Neutrophil (primary cell): Measurements from ENCODE around the gene HOXB7.

ENCODE experiments used
- H3K27ac ChIP-seq: fragments of 200-600 bp; sonication (generic); 2 replicates; pipeline ENCODE4 v1.5.1; 2016; ENCODE audit warnings: mild to moderate bottlenecking, moderate library complexity
- H3K27me3 ChIP-seq: fragments of 200-600 bp; sonication (generic); 2 replicates; pipeline ENCODE4 v1.6.0; 2016; ENCODE audit warnings: mild to moderate bottlenecking
- H3K36me3 ChIP-seq: fragments of 200-600 bp; sonication (generic); 2 replicates; pipeline ENCODE4 v1.5.1; 2017
- H3K4me1 ChIP-seq, 2 experiments: fragments of 200-600 bp in 1 of 2; sonication (generic) in 1 of 2; 1 replicate in 1 of 2; 2 replicates in 1 of 2; pipeline versions ENCODE4 v1.5.1 to v1.6.1; 2013 to 2016; ENCODE audit warnings: low read depth in 1 of 2, low read length in 1 of 2, mild to moderate bottlenecking in 1 of 2, moderate library complexity in 1 of 2; ENCODE audit not compliant: control insufficient read depth in 1 of 2, insufficient read depth in 1 of 2
- H3K4me3 ChIP-seq, 2 experiments: fragments of 200-600 bp in 1 of 2; sonication (generic) in 1 of 2; 1 replicate in 1 of 2; 2 replicates in 1 of 2; pipeline ENCODE4 v1.5.1; 2013 to 2016; ENCODE audit warnings: low read depth in 1 of 2, low read length in 1 of 2, mild to moderate bottlenecking in 1 of 2, moderate library complexity in 1 of 2
- H3K9me3 ChIP-seq: fragments of 200-600 bp; sonication (generic); 2 replicates; pipeline ENCODE4 v1.5.1; 2016
- CTCF ChIP-seq: fragments of 200-600 bp; sonication (generic); IDR thresholded peaks from 2 replicates; pipeline ENCODE4 v1.5.1; 2016; ENCODE audit warnings: antibody characterized with exemption

The HOXB7 gene

GRCh38 chr17:48630009-48630924 is 19.4 kb upstream of the HOXB7 start:
- peaks cover 100% of the 10 kb centered on the region for H3K27me3 ChIP-seq
- no peaks in the 10 kb centered on the region for H3K9me3 ChIP-seq
- H3K4me3 ChIP-seq: no peak overlapping the region
- peaks cover 0 to 6% of the 10 kb centered on the region in 2 experiments for H3K4me1 ChIP-seq
- no peak for TF ChIP-seq CTCF
- no peaks in the 10 kb centered on the region for H3K36me3 ChIP-seq
- H3K27ac ChIP-seq: no peak overlapping the region

- Histone ChIP-seq H3K27me3 (peaks cover 100% of the 10 kb centered on the region), H3K27ac (no peak overlapping the region), H3K4me1 (peaks cover 0 to 6% of the 10 kb centered on the region in 2 experiments), H3K36me3 (no peaks in the 10 kb centered on the region), H3K4me3 (no peak overlapping the region), H3K9me3 (no peaks in the 10 kb centered on the region)
- no peak for TF ChIP-seq CTCF
Observed at GRCh38 chr17:48629411-48629759, 18.6 kb upstream of the HOXB7 start.

GRCh38 chr17:48628649-48629410 is 18.0 kb upstream of the HOXB7 start:
- H3K36me3 ChIP-seq: no peaks in the 10 kb centered on the region
- no peaks in the 10 kb centered on the region for H3K9me3 ChIP-seq
- H3K27ac ChIP-seq: no peak overlapping the region
- H3K4me1 ChIP-seq: peaks cover 0 to 6% of the 10 kb centered on the region in 2 experiments
- peaks cover 100% of the 10 kb centered on the region for H3K27me3 ChIP-seq
- H3K4me3 ChIP-seq: no peak overlapping the region
- TF ChIP-seq CTCF: no peak

- H3K36me3 ChIP-seq: no peaks in the 10 kb centered on the region
- H3K9me3 ChIP-seq: no peaks in the 10 kb centered on the region
- TF ChIP-seq CTCF: no peak
- peaks cover 0 to 6% of the 10 kb centered on the region in 2 experiments for H3K4me1 ChIP-seq
- peaks cover 100% of the 10 kb centered on the region for H3K27me3 ChIP-seq
- H3K4me3 ChIP-seq: no peak overlapping the region
- no peak overlapping the region for H3K27ac ChIP-seq
Observed at GRCh38 chr17:48627623-48628521, 17.1 kb upstream of the HOXB7 start.

- Histone ChIP-seq H3K36me3 (no peaks in the 10 kb centered on the region), H3K4me1 (peaks cover 0 to 6% of the 10 kb centered on the region in 2 experiments), H3K27ac (no peak overlapping the region), H3K4me3 (no peak overlapping the region), H3K27me3 (peaks cover 100% of the 10 kb centered on the region), H3K9me3 (no peaks in the 10 kb centered on the region)
- no peak for TF ChIP-seq CTCF
Observed at GRCh38 chr17:48627118-48627597, 16.3 kb upstream of the HOXB7 start.
